Stomach (tissue), 9 donors: Measurements from ENCODE around the gene NOXA1. TPM values are rescaled to one million over a fixed set of nuclear protein-coding genes. Genes with fewer than 3 reads are reported as not detected.

ENCODE experiments used
- DNase-seq, 2 donors: peaks; one replicate each; pipeline versions ENCODE4 v3.0.0 to v3.0.0-alpha.2; 2013 to 2019
- H3K27ac ChIP-seq, 5 donors: fragments of 200-600 bp in 4 of 5; sonication (generic) in 4 of 5; one replicate each; pipeline ENCODE4 v1.5.1; 2013 to 2019; ENCODE audit warnings: mild to moderate bottlenecking in 1 of 5, moderate library complexity in 1 of 5
- H3K27me3 ChIP-seq, 3 donors: fragments of 200-600 bp; sonication (generic); one replicate each; pipeline ENCODE4 v1.5.1; 2017 to 2019; ENCODE audit warnings: mixed run types in 1 of 3
- H3K36me3 ChIP-seq, 4 donors: fragments of 200-600 bp; sonication (generic); 1 replicate in 3 of 4; 2 replicates in 1 of 4; pipeline ENCODE4 v1.5.1; 2016 to 2019
- H3K4me1 ChIP-seq, 4 donors: fragments of 200-600 bp; sonication (generic); one replicate each; pipeline ENCODE4 v1.5.1; 2016 to 2019
- H3K4me3 ChIP-seq, 4 donors: fragments of 200-600 bp; sonication (generic) in 3 of 4; one replicate each; pipeline ENCODE4 v1.5.1; 2016 to 2019; ENCODE audit warnings: mild to moderate bottlenecking in 1 of 4
- H3K9me3 ChIP-seq, 4 donors: fragments of 200-600 bp; sonication (generic); one replicate each; pipeline ENCODE4 v1.5.1; 2016 to 2019
- CTCF ChIP-seq, 7 experiments: fragments of 450-650 bp in 4 of 7; fragments of 200-600 bp in 3 of 7; sonication (generic) in 3 of 7; IDR thresholded peaks; one replicate each; pipeline ENCODE4 v1.5.1; 2016 to 2019; ENCODE audit warnings: antibody characterized with exemption in 7 of 7, control low read depth in 2 of 7, mild to moderate bottlenecking in 1 of 7
- EP300 ChIP-seq: sonication (generic); formaldehyde crosslinking; IDR thresholded peaks from one replicate; pipeline ENCODE4 v1.6.1; 2017; ENCODE audit warnings: antibody characterized with exemption
- POLR2A ChIP-seq, 4 donors: fragments of 450-650 bp; IDR thresholded peaks; one replicate each; pipeline ENCODE4 v1.6.1; 2016; ENCODE audit warnings: antibody characterized with exemption in 4 of 4, control low read depth in 2 of 4, mild to moderate bottlenecking in 1 of 4, moderate library complexity in 1 of 4
- POLR2AphosphoS5 ChIP-seq, 3 donors: sonication (generic); formaldehyde crosslinking; IDR thresholded peaks; one replicate each; pipeline ENCODE4 v1.6.1; 2016; ENCODE audit warnings: antibody characterized with exemption in 3 of 3
- WGBS, 5 donors: extraction: QIAGEN DNeasy Blood & Tissue Kit in 3 of 5; methylation state at CpG; one replicate each; pipeline versions ENCODE4 v1.1.5 to v1.1.7; 2013 to 2018; 5-methylcytosine and 5-hydroxymethylcytosine counted together
- intact Hi-C: fragments of 100-400 bp; cut with DNase I; formaldehyde crosslinking; loops from one replicate; pipeline ENCODE4 v1.15.1; 2023; ENCODE audit warnings: low total_unique reads
- polyA plus RNA-seq, 3 donors: library from polyadenylated mRNA; stranded (reverse); fragments of 200-250 nt; gene quantifications; one replicate each; pipeline ENCODE4 v1.2.3, GENCODE V29; 2013
- total RNA-seq, 5 donors: library from RNA; depleted of rRNA; stranded (reverse); fragments of >200 nt; gene quantifications; one replicate each; pipeline versions ENCODE4 v1.1.0 to v1.2.3, GENCODE V29; 2014 to 2016
- donor health status: healthy with polysubstance abuse.
- donor health status: Bipolar disorder and iron deficiency.
- donor health status: healthy.

The NOXA1 gene
- total and polyA plus RNA-seq, 8 donors, result 3.5 to 43.2 (median 14.7) TPM

- intact Hi-C loops, result no loop called here
- DNase-seq, result no peak
- peaks cover 0 to 4% (median 0%) of the 10 kb centered on the region in 4 donors for H3K9me3 ChIP-seq
- H3K27ac ChIP-seq, result no peak overlapping the region
- H3K27me3 ChIP-seq, result peaks cover 0 to 46% (median 3%) of the 10 kb centered on the region in 3 donors
- TF ChIP-seq POLR2AphosphoS5 (IDR thresholded peaks at IDR 0.05), result no peak
- no peak for TF ChIP-seq CTCF (IDR thresholded peaks at IDR 0.05)
- TF ChIP-seq POLR2A (IDR thresholded peaks at IDR 0.05), result no peak
- TF ChIP-seq EP300, result no peak
- peaks cover 17 to 33% (median 27%) of the 10 kb centered on the region in 4 donors for H3K4me1 ChIP-seq
- no peak overlapping the region for H3K4me3 ChIP-seq
- WGBS, 5 donors, result 85 to 89% (median 87%) methylated on average over 11 to 14 of the region's 14 CpGs
- H3K36me3 ChIP-seq, result peaks cover 9 to 13% (median 11%) of the 10 kb centered on the region in 4 donors
Observed at GRCh38 chr9:137444106-137444790, 21.1 kb downstream of the NOXA1 start.

- H3K4me3 ChIP-seq, result no peak overlapping the region
Observed at GRCh38 chr9:137445275-137445807, 22.1 kb downstream of the NOXA1 start.

GRCh38 chr9:137445930-137446431, 22.8 kb downstream of the NOXA1 start:
- Histone ChIP-seq H3K27me3 (peaks cover 0 to 41% (median 3%) of the 10 kb centered on the region in 3 donors), H3K4me1 (peaks cover 17 to 31% (median 25%) of the 10 kb centered on the region in 4 donors), H3K9me3 (peaks cover 0 to 4% (median 0%) of the 10 kb centered on the region in 4 donors), H3K27ac (no peak overlapping the region), H3K4me3 (no peak overlapping the region), H3K36me3 (peaks cover 9 to 23% (median 20%) of the 10 kb centered on the region in 4 donors)
- no peak for DNase-seq
- intact Hi-C loops, result no loop called here
- WGBS, 5 donors, result 29 to 40% (median 37%) methylated on average over 15 to 19 of the region's 19 CpGs
- TF ChIP-seq EP300 (no peak), POLR2AphosphoS5 (IDR thresholded peaks at IDR 0.05) (no peak), CTCF (IDR thresholded peaks at IDR 0.05) (no peak), POLR2A (IDR thresholded peaks at IDR 0.05) (no peak)

More at GRCh38 chr9:137445275-137445807, 22.1 kb downstream of the NOXA1 start:
- 9 to 15% (median 11%) methylated on average over 13 to 14 of the region's 14 CpGs for WGBS, 5 donors
- no peak overlapping the region for H3K27ac ChIP-seq
- intact Hi-C loops, result no loop called here
- peaks cover 0 to 4% (median 0%) of the 10 kb centered on the region in 4 donors for H3K9me3 ChIP-seq
- TF ChIP-seq CTCF (IDR thresholded peaks at IDR 0.05) (peak in 6 of 7 experiments; percentile 39 to 86 (median 80)), EP300 (no peak), POLR2AphosphoS5 (IDR thresholded peaks at IDR 0.05) (peak in 1 of 3 donors; percentile 17), POLR2A (IDR thresholded peaks at IDR 0.05) (no peak)
- peaks cover 17 to 31% (median 25%) of the 10 kb centered on the region in 4 donors for H3K4me1 ChIP-seq
- DNase-seq, result peak; percentile 86 to 91
- H3K27me3 ChIP-seq, result peaks cover 0 to 41% (median 3%) of the 10 kb centered on the region in 3 donors
- peaks cover 9 to 23% (median 20%) of the 10 kb centered on the region in 4 donors for H3K36me3 ChIP-seq

DNA sequence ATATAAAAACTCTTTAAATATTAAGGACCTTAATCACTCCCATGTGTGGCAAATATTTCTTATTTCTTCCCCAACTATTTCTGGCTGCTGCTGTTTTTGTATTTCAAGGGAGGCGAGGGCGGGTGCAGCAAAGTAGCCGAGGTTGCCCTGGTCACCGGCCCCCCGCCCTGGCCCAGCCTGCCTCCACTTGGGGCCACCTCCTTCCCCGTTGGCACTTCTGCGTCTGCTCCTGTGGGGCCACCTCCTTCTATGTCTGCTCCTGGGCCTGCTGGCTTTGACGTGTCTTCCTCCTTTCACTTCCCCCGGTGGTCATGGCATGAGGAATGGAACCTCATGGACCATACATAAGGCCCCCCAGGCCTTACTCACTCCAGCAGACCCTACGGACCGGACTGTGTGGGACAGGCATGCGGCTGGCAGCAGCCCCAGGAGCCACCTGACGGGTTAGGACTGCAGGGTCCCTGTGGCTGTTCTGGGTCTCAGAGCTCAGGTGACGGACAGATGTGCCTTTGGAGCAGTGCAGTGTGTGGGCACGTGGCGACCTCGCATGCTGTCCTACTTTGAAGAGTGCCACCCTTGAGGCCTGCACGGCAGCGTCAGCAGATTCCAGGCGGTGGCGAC, 23.8 kb downstream of the NOXA1 start:
- Histone ChIP-seq H3K9me3 (peaks cover 0 to 3% (median 0%) of the 10 kb centered on the region in 4 donors), H3K27me3 (peaks cover 0 to 31% (median 0%) of the 10 kb centered on the region in 3 donors), H3K27ac (no peak overlapping the region), H3K4me1 (peaks cover 10 to 22% (median 15%) of the 10 kb centered on the region in 4 donors), H3K36me3 (peaks cover 9 to 23% (median 20%) of the 10 kb centered on the region in 4 donors), H3K4me3 (no peak overlapping the region)
- no peak for TF ChIP-seq EP300
- no peak for TF ChIP-seq POLR2A (IDR thresholded peaks at IDR 0.05)
- TF ChIP-seq POLR2AphosphoS5 (IDR thresholded peaks at IDR 0.05), result no peak
- TF ChIP-seq CTCF (IDR thresholded peaks at IDR 0.05), result no peak
- no peak for DNase-seq
- intact Hi-C loops, result no loop called here
- WGBS, 5 donors, result 71 to 85% (median 81%) methylated on average over 20 to 21 of the region's 21 CpGs
